WTC11 (cell line): ENCODE measurements around the gene GTF2H1.

Source experiments
- E2F4 ChIP-seq: sonication (generic); formaldehyde crosslinking; IDR thresholded peaks from 2 replicates; pipeline ENCODE4 v1.8.1; 2022; ENCODE audit warnings: low read depth, mild to moderate bottlenecking, moderate library complexity, missing genetic modification reagents, borderline replicate concordance
- ELF4 ChIP-seq: sonication (generic); formaldehyde crosslinking; IDR thresholded peaks from 2 replicates; pipeline ENCODE4 v1.8.1; 2022; ENCODE audit warnings: low read depth, mild to moderate bottlenecking, moderate library complexity, missing genetic modification reagents
- MAX ChIP-seq: sonication (generic); formaldehyde crosslinking; IDR thresholded peaks from 2 replicates; pipeline ENCODE4 v1.8.0; 2022; ENCODE audit warnings: mild to moderate bottlenecking, missing genetic modification reagents
- SP1 ChIP-seq: sonication (generic); formaldehyde crosslinking; conservative IDR thresholded peaks from 2 replicates; pipeline ENCODE4 v1.8.1; 2022; ENCODE audit warnings: missing genetic modification reagents
- TF ChIP-seq, protein P1 (sequence below): fragments of 200-600 bp; IDR thresholded peaks from 2 replicates; pipeline ENCODE4 v1.8.0; 2022; ENCODE audit warnings: antibody characterized with exemption
- TF ChIP-seq, protein P2 (sequence below): sonication (generic); formaldehyde crosslinking; IDR thresholded peaks from 2 replicates; pipeline ENCODE4 v1.8.0; 2023; ENCODE audit warnings: missing genetic modification reagents

DNA sequence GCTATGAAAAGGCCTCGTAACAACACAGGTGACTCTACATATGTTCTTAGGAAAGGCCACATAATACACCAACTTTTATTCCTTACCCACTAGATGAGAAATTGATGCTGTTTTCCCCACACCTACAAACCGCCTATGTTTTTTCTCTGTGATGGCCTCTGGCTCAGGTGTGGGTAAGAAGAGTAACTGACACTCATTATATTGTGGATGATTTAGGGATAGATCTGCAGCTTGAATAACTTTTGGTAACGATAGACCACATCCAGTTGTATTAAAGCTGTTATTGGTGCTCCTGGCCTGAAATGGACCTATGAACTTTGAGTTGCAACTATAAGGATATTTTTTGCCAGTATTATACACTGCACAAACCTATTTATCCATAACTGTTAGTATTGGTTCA, 75.6 kb downstream of the GTF2H1 start:
- TF ChIP-seq, protein P1, sequence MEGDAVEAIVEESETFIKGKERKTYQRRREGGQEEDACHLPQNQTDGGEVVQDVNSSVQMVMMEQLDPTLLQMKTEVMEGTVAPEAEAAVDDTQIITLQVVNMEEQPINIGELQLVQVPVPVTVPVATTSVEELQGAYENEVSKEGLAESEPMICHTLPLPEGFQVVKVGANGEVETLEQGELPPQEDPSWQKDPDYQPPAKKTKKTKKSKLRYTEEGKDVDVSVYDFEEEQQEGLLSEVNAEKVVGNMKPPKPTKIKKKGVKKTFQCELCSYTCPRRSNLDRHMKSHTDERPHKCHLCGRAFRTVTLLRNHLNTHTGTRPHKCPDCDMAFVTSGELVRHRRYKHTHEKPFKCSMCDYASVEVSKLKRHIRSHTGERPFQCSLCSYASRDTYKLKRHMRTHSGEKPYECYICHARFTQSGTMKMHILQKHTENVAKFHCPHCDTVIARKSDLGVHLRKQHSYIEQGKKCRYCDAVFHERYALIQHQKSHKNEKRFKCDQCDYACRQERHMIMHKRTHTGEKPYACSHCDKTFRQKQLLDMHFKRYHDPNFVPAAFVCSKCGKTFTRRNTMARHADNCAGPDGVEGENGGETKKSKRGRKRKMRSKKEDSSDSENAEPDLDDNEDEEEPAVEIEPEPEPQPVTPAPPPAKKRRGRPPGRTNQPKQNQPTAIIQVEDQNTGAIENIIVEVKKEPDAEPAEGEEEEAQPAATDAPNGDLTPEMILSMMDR: no peak
- no peak for TF ChIP-seq E2F4 (CRISPR knock-in tag)
- no peak for TF ChIP-seq MAX
- TF ChIP-seq ELF4 (CRISPR knock-in tag): no peak
- TF ChIP-seq SP1 (CRISPR knock-in tag): no peak
- TF ChIP-seq, protein P2, sequence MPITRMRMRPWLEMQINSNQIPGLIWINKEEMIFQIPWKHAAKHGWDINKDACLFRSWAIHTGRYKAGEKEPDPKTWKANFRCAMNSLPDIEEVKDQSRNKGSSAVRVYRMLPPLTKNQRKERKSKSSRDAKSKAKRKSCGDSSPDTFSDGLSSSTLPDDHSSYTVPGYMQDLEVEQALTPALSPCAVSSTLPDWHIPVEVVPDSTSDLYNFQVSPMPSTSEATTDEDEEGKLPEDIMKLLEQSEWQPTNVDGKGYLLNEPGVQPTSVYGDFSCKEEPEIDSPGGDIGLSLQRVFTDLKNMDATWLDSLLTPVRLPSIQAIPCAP (CRISPR knock-in tag): no peak
